Measurements from ENCODE around the gene NFU1.

- TF ChIP-seq CTCF (conservative IDR thresholded peaks at IDR 0.05; ENCODE audit: low read length): no peak
- TF ChIP-seq EZH2phosphoT487 (IDR thresholded peaks at IDR 0.05; ENCODE audit: borderline replicate concordance, low read depth, low read length): no peak
Measured at GRCh38 chr2:69411120-69411519, 26.1 kb downstream of the NFU1 start.

Measured in OCI-LY7 (cell line).